ENCODE results near the gene PRKAA1. TPM values are rescaled to one million over a fixed set of nuclear protein-coding genes. Genes with fewer than 3 reads are reported as not detected.

PRKAA1 gene
- total and polyA plus RNA-seq, 2 of the 4 experiments (the other 2 are of a cell fraction) = 47.7 to 94.1 TPM

- Histone ChIP-seq H3K79me1 (ENCODE audit: low read depth in 1 of 2, low read length in 2 of 2) (no peaks in the 10 kb centered on the region; a peak in 1 of 4 replicates), H2BK20ac (ENCODE audit: low read depth, low read length) (no peak overlapping the region), H4K20me1 (ENCODE audit: insufficient read depth, low read length) (no peaks in the 10 kb centered on the region), H4K91ac (ENCODE audit: insufficient read depth, low read depth, low read length) (no peak overlapping the region), H3K4ac (ENCODE audit: low read depth, low read length) (no peak overlapping the region), H2AK9ac (replicated peaks; ENCODE audit: low read depth, low read length, poor library complexity) (no peak overlapping the region), H3K14ac (replicated peaks; ENCODE audit: low read depth, low read length) (no peak overlapping the region), H2BK15ac (ENCODE audit: low read depth, low read length) (no peak overlapping the region), H4K8ac (ENCODE audit: low read depth in 2 of 2, low read length in 2 of 2) (no peak overlapping the region), H2BK5ac (ENCODE audit: low read depth, low read length, poor library complexity, severe bottlenecking) (no peak overlapping the region), H3K4me3 (ENCODE audit: insufficient read depth, low read depth, low read length) (no peak overlapping the region), H3K9me3 (ENCODE audit: control insufficient read depth, insufficient read depth, low read length) (no peaks in the 10 kb centered on the region), H2AK5ac (ENCODE audit: low read depth, low read length) (no peak overlapping the region), H3K56ac (ENCODE audit: extremely low read depth, insufficient read depth, low read length) (no peak overlapping the region), H3K18ac (ENCODE audit: low read depth, low read length) (no peak overlapping the region), H3K9me1 (ENCODE audit: insufficient read depth, low read length) (no peaks in the 10 kb centered on the region), H3K4me1 (ENCODE audit: control insufficient read depth, insufficient read depth, low read length) (0 out of 2 replicates have a peak, but pooled peaks cover 2% of the 10 kb centered on the region), H3K27me3 (ENCODE audit: control insufficient read depth, insufficient read depth, low read length) (no peaks in the 10 kb centered on the region), H3K27ac (ENCODE audit: insufficient read depth, low read length) (no peak overlapping the region), H3K4me2 (ENCODE audit: low read depth, low read length) (no peak overlapping the region), H2BK120ac (ENCODE audit: low read depth, low read length) (no peak overlapping the region), H2AFZ (replicated peaks; ENCODE audit: low read length, poor library complexity) (no peak overlapping the region), H4K5ac (ENCODE audit: low read depth, low read length) (no peak overlapping the region), H3K36me3 (ENCODE audit: control insufficient read depth, insufficient read depth, low read length) (no peaks in the 10 kb centered on the region), H3K23ac (ENCODE audit: low read depth, low read length) (no peak overlapping the region), H3K9ac (ENCODE audit: low read depth, low read length) (no peak overlapping the region)
- ATAC-seq (ENCODE audit: low read depth) (no peak), DNase-seq (no peak)
- dilution Hi-C loops (cut with HindIII; ENCODE audit: low sequenced_read_pairs, unreplicated experiment) (no loop called here), intact Hi-C loops (cut with micrococcal nuclease) (loop anchor here (5.0 kb wide), 1 partner anchor 33 kb away; no protein-coding TSS in a partner anchor), in situ Hi-C loops (cut with MboI; ENCODE audit: low sequenced_read_pairs) (no loop called here)
- BruUV-seq (replicated peaks) = no TSS peak
- CTCF ChIA-PET = no interaction called here
- WGBS, 2 experiments (ENCODE audit: extremely low coverage in 2 of 2, insufficient read length in 1 of 2) = no CpG with 5 or more reads among the region's 4 CpGs
- TF ChIP-seq CEBPB (IDR thresholded peaks at IDR 0.05; ENCODE audit: low read depth, low read length) (no peak), POLR2A (IDR thresholded peaks at IDR 0.05; ENCODE audit: low read depth, low read length) (no peak), BHLHE40 (IDR thresholded peaks at IDR 0.05; ENCODE audit: low read depth, low read length) (no peak), NFE2L2 (IDR thresholded peaks at IDR 0.05; ENCODE audit: low read depth, low read length) (no peak), RFX5 (IDR thresholded peaks at IDR 0.05; ENCODE audit: low read depth, low read length) (no peak), ELK1 (IDR thresholded peaks at IDR 0.05; ENCODE audit: borderline replicate concordance, low read depth, low read length) (no peak), USF2 (IDR thresholded peaks at IDR 0.05; ENCODE audit: low read depth, low read length) (no peak), MXI1 (IDR thresholded peaks at IDR 0.05; ENCODE audit: borderline replicate concordance, low read depth, low read length) (no peak), CHD1 (IDR thresholded peaks at IDR 0.05; ENCODE audit: low read depth, low read length) (no peak), MAFK (IDR thresholded peaks at IDR 0.05; ENCODE audit: low read depth, low read length) (no peak), FOS (IDR thresholded peaks at IDR 0.05; ENCODE audit: low read depth, low read length) (no peak), SMC3 (IDR thresholded peaks at IDR 0.05; ENCODE audit: low read depth, low read length) (no peak), RAD21 (IDR thresholded peaks at IDR 0.05; ENCODE audit: low read length) (no peak), MAZ (IDR thresholded peaks at IDR 0.05; ENCODE audit: borderline replicate concordance, low read depth, low read length) (no peak), RCOR1 (IDR thresholded peaks at IDR 0.05; ENCODE audit: insufficient replicate concordance, low read length) (no peak), CTCF (conservative IDR thresholded peaks at IDR 0.05; ENCODE audit: low read depth, low read length) (no peak)
- POLR2A ChIA-PET (ENCODE audit: unreplicated experiment) = no interaction called here
These were observed 46.4 kb upstream of the PRKAA1 start for GRCh38 chr5:40844565-40844964.
